SH-SY5Y (cell line): ENCODE measurements around the gene NPTXR.

Experiments
- GATA2 ChIP-seq: IDR thresholded peaks from 2 replicates; pipeline ENCODE4 v1.6.1; 2011; ENCODE audit warnings: mild to moderate bottlenecking, low read depth, low read length
- GATA3 ChIP-seq: IDR thresholded peaks from 2 replicates; pipeline ENCODE4 v1.6.1; 2011; ENCODE audit warnings: low read depth, mild to moderate bottlenecking, low read length, moderate library complexity

GRCh38 chr22:38859581-38860282, 15.9 kb upstream of the NPTXR start:
- no peak for TF ChIP-seq GATA3
- TF ChIP-seq GATA2: no peak
